A549 (cell line): ENCODE data around the gene MAPKAP1. TPM values are rescaled to one million over a fixed set of nuclear protein-coding genes. Genes with fewer than 3 reads are reported as not detected.

Experiments
- ATAC-seq, 2 experiments: fragments of 200-7000 bp in 1 of 2; fragments of >200 bp in 1 of 2; cut with Nextera tagmentation in 1 of 2; cut with Tn5 transposase in 1 of 2; 3 replicates each; pipeline versions ENCODE4 v1.8.0 to v1.9.1; 2018 to 2020; ENCODE audit warnings: mild to moderate bottlenecking in 1 of 2, moderate library complexity in 1 of 2
- CTCF ChIA-PET: fragments of 300-600 bp; sonication (Branson Sonifier 250); formaldehyde crosslinking; extraction: SDS; loops from one replicate; lab custom pipeline; 2021; ENCODE audit warnings: antibody characterized with exemption, inconsistent platforms; lab: Yijun Ruan, JAX
- POLR2A ChIA-PET: fragments of 350-600 bp; formaldehyde crosslinking; extraction: SDS; loops from one replicate; lab custom pipeline; 2021; ENCODE audit warnings: antibody characterized with exemption, inconsistent platforms; lab: Yijun Ruan, JAX
- DNase-seq, 2 experiments: peaks; one replicate each; pipeline versions ENCODE4 v3.0.0 to v3.0.0-alpha.2; 2011 to 2016; ENCODE audit warnings: low read depth in 1 of 2, low spot score in 1 of 2
- FAIRE-seq: peaks from 2 replicates; lab custom pipeline; 2011; peaks lifted over from hg19 to GRCh38; lab: Jason Lieb, UNC
- H3K27ac ChIP-seq, 2 experiments: fragments of >200 bp; sonication (Bioruptor Twin); formaldehyde crosslinking; 3 replicates each; pipeline ENCODE4 v1.5.1; 2016 to 2017
- H3K4me1 ChIP-seq: fragments of >200 bp; sonication (Bioruptor Twin); formaldehyde crosslinking; 3 replicates; pipeline ENCODE4 v1.6.1; 2016
- H3K4me2 ChIP-seq: fragments of >200 bp; sonication (Bioruptor Twin); formaldehyde crosslinking; 3 replicates; pipeline ENCODE4 v1.6.1; 2016
- H3K4me3 ChIP-seq: fragments of >200 bp; sonication (Bioruptor Twin); formaldehyde crosslinking; 3 replicates; pipeline ENCODE4 v1.5.1; 2016
- H3K9me3 ChIP-seq: fragments of >200 bp; sonication (Bioruptor Twin); formaldehyde crosslinking; 3 replicates; pipeline ENCODE4 v1.6.1; 2016
- ATOH8 ChIP-seq: fragments of 250-450 bp; sonication (Bioruptor Pico); IDR thresholded peaks from 2 replicates; pipeline ENCODE4 v1.5.0; 2020; ENCODE audit warnings: low read depth, mild to moderate bottlenecking, moderate library complexity
- CBX8 ChIP-seq: fragments of 200-600 bp; sonication (generic); IDR thresholded peaks from 2 replicates; pipeline ENCODE4 v1.6.1; 2016
- CEBPB ChIP-seq, 2 experiments: fragments of >200 bp in 1 of 2; sonication (Bioruptor Twin) in 1 of 2; formaldehyde crosslinking in 1 of 2; IDR thresholded peaks; 2 replicates each; pipeline ENCODE4 v1.6.1; 2012 to 2016
- CTCF ChIP-seq: fragments of >200 bp; sonication (Bioruptor Twin); formaldehyde crosslinking; IDR thresholded peaks from 3 replicates; pipeline ENCODE4 v1.5.1; 2016
- E2F6 ChIP-seq: IDR thresholded peaks from 2 replicates; pipeline ENCODE4 v1.6.1; 2012; ENCODE audit warnings: low read depth, borderline replicate concordance
- EHF ChIP-seq: fragments of 250-450 bp; sonication (Bioruptor Pico); IDR thresholded peaks from 2 replicates; pipeline ENCODE4 v1.5.0; 2020; ENCODE audit warnings: mild to moderate bottlenecking
- FOSB ChIP-seq: fragments of 250-450 bp; sonication (Bioruptor Pico); IDR thresholded peaks from 2 replicates; pipeline ENCODE4 v1.5.0; 2020; ENCODE audit warnings: mild to moderate bottlenecking, moderate library complexity
- FOSL2 ChIP-seq, 2 experiments: fragments of 450-650 bp in 1 of 2; fragments of >200 bp in 1 of 2; sonication (Bioruptor Twin) in 1 of 2; formaldehyde crosslinking; IDR thresholded peaks; 2 replicates each; pipeline versions ENCODE4 v1.5.0 to v1.6.1; 2016 to 2020; ENCODE audit warnings: mild to moderate bottlenecking in 1 of 2, moderate library complexity in 1 of 2
- FOXS1 ChIP-seq: fragments of 250-450 bp; sonication (Bioruptor Pico); IDR thresholded peaks from 2 replicates; pipeline ENCODE4 v1.5.0; 2020; ENCODE audit warnings: mild to moderate bottlenecking, moderate library complexity
- GATA3 ChIP-seq: IDR thresholded peaks from 2 replicates; pipeline ENCODE4 v1.6.1; 2012; ENCODE audit warnings: borderline replicate concordance
- HMGXB4 ChIP-seq: fragments of 250-450 bp; sonication (Bioruptor Pico); IDR thresholded peaks from 2 replicates; pipeline ENCODE4 v1.5.0; 2021; ENCODE audit warnings: mild to moderate bottlenecking, moderate library complexity, borderline replicate concordance
- HOXA7 ChIP-seq: fragments of 250-450 bp; sonication (Bioruptor Pico); IDR thresholded peaks from 2 replicates; pipeline ENCODE4 v1.5.0; 2020; ENCODE audit warnings: mild to moderate bottlenecking, moderate library complexity
- HOXB5 ChIP-seq: fragments of 250-450 bp; sonication (Bioruptor Pico); IDR thresholded peaks from 2 replicates; pipeline ENCODE4 v1.5.0; 2020; ENCODE audit warnings: mild to moderate bottlenecking, moderate library complexity
- JUNB ChIP-seq: fragments of >200 bp; sonication (Bioruptor Twin); formaldehyde crosslinking; IDR thresholded peaks from 2 replicates; pipeline ENCODE4 v1.6.1; 2016
- KDM1A ChIP-seq: fragments of 200-600 bp; sonication (generic); IDR thresholded peaks from 2 replicates; pipeline ENCODE4 v1.6.1; 2016; ENCODE audit warnings: low read depth, mild to moderate bottlenecking
- MAX ChIP-seq: IDR thresholded peaks from 2 replicates; pipeline ENCODE4 v1.6.1; 2012
- MAZ ChIP-seq: fragments of 150-350 bp; IDR thresholded peaks from 2 replicates; pipeline ENCODE4 v1.6.1; 2014; ENCODE audit warnings: antibody characterized with exemption, low read depth, low read length, borderline replicate concordance
- MYC ChIP-seq: IDR thresholded peaks from 2 replicates; pipeline ENCODE4 v1.6.1; 2012; ENCODE audit warnings: mild to moderate bottlenecking, inconsistent platforms, low read length, improper control_type of control experiment, borderline replicate concordance
- NFE2L2 ChIP-seq: fragments of 150-350 bp; conservative IDR thresholded peaks from 2 replicates; pipeline ENCODE4 v1.6.1; 2014; ENCODE audit warnings: low read length
- RARB ChIP-seq: fragments of 250-450 bp; sonication (Bioruptor Pico); IDR thresholded peaks from 2 replicates; pipeline ENCODE4 v1.8.0; 2021; ENCODE audit warnings: mild to moderate bottlenecking, moderate library complexity
- RFX5 ChIP-seq: fragments of 450-650 bp; IDR thresholded peaks from 2 replicates; pipeline ENCODE4 v1.7.1; 2014; ENCODE audit warnings: antibody characterized with exemption, mild to moderate bottlenecking, moderate library complexity
- RNF2 ChIP-seq: fragments of 200-600 bp; sonication (generic); IDR thresholded peaks from 2 replicates; pipeline ENCODE4 v1.6.1; 2016; ENCODE audit warnings: low read depth, mild to moderate bottlenecking, antibody characterized with exemption, moderate library complexity, borderline replicate concordance
- TFCP2L1 ChIP-seq: fragments of 250-450 bp; sonication (Bioruptor Pico); IDR thresholded peaks from 2 replicates; pipeline ENCODE4 v1.5.0; 2021; ENCODE audit warnings: mild to moderate bottlenecking
- TP53 ChIP-seq: fragments of 250-450 bp; sonication (Bioruptor Pico); IDR thresholded peaks from 2 replicates; pipeline ENCODE4 v1.5.0; 2021; ENCODE audit warnings: mild to moderate bottlenecking, moderate library complexity
- ZC3H11A ChIP-seq: fragments of 450-650 bp; IDR thresholded peaks from 2 replicates; pipeline ENCODE4 v1.6.1; 2014; ENCODE audit warnings: antibody characterized with exemption, mild to moderate bottlenecking
- ZFP36 ChIP-seq: fragments of 450-650 bp; IDR thresholded peaks from 2 replicates; pipeline ENCODE4 v1.6.1; 2014; ENCODE audit warnings: borderline replicate concordance; ENCODE audit not compliant: partially characterized antibody
- ZNF302 ChIP-seq: fragments of 250-450 bp; sonication (Bioruptor Pico); IDR thresholded peaks from 2 replicates; pipeline ENCODE4 v1.9.0; 2021; ENCODE audit warnings: inconsistent platforms, mild to moderate bottlenecking, moderate library complexity
- WGBS: methylation state at CpG from one replicate; pipeline ENCODE4 v1.1.6; 2017; ENCODE audit errors: missing lambda C conversion rate; 5-methylcytosine and 5-hydroxymethylcytosine counted together
- polyA plus RNA-seq, 4 experiments: library from polyadenylated mRNA; depleted of rRNA in 3 of 4; stranded (reverse); fragments of >200 nt; fragmentation: RNase III in 1 of 4; extraction: RNeasy Plus Mini Kit Qiagen cat#74134 plus additional on column Dnase treatment in 1 of 4; gene quantifications; 2 replicates in 3 of 4; 3 replicates in 1 of 4; pipeline ENCODE4 v1.2.3, GENCODE V29; 2011 to 2017

Gene MAPKAP1
- polyA plus RNA-seq, 2 of the 4 experiments (the other 2 are of a cell fraction): 49.9 to 119 TPM

GRCh38 chr9:125679597-125680189, 27.3 kb downstream of the MAPKAP1 start:
- Histone ChIP-seq H3K27ac (no peak overlapping the region), H3K4me1 (peaks cover 35% of the 10 kb centered on the region), H3K9me3 (no peaks in the 10 kb centered on the region), H3K4me2 (no peak overlapping the region), H3K4me3 (no peak overlapping the region)
- no peak for ATAC-seq
- TF ChIP-seq FOSB (CRISPR knock-in tag) (no peak), HOXB5 (CRISPR knock-in tag) (no peak), CTCF (no peak), FOXS1 (CRISPR knock-in tag) (no peak), HOXA7 (CRISPR knock-in tag) (no peak), TP53 (CRISPR knock-in tag) (no peak), EHF (no peak), RARB (CRISPR knock-in tag) (no peak)
- WGBS: 88% methylated on average over 8 of the region's 8 CpGs
- CTCF ChIA-PET: no interaction called here
- no peak for DNase-seq
- POLR2A ChIA-PET: no interaction called here
- FAIRE-seq: no peak

GRCh38 chr9:125674981-125675973, 31.7 kb downstream of the MAPKAP1 start:
- 41% methylated on average over 3 of the region's 3 CpGs for WGBS
- peak; percentile 92 to 95; a peak in 5 of 6 replicates for ATAC-seq
- CTCF ChIA-PET: interaction anchor here (1.3 kb wide), 1 partner anchor 27 kb away, joined by 3 read pairs; no protein-coding TSS in a partner anchor
- no peak for TF ChIP-seq ZFP36
- TF ChIP-seq ZNF302 (CRISPR knock-in tag): no peak
- TF ChIP-seq GATA3: peak; percentile 60; the same call in 1 of the 2 replicates
- TF ChIP-seq CEBPB (IDR thresholded peaks at IDR 0.05): no peak
- TF ChIP-seq RNF2: no peak
- TF ChIP-seq TFCP2L1: no peak
- peak; percentile 61 for TF ChIP-seq JUNB
- TF ChIP-seq HMGXB4: no peak
- TF ChIP-seq HOXA7 (CRISPR knock-in tag): no peak
- no peak for TF ChIP-seq MAX
- peak; percentile 59 for TF ChIP-seq FOSL2 (IDR thresholded peaks at IDR 0.05)
- TF ChIP-seq FOSL2 (CRISPR knock-in tag; IDR thresholded peaks at IDR 0.05): peak; percentile 82
- no peak for TF ChIP-seq CBX8
- TF ChIP-seq ZC3H11A: no peak
- TF ChIP-seq CTCF: no peak
- no peak for TF ChIP-seq KDM1A
- TF ChIP-seq TP53 (CRISPR knock-in tag): no peak
- TF ChIP-seq MAZ: no peak
- no peak for TF ChIP-seq MYC
- TF ChIP-seq ATOH8 (CRISPR knock-in tag): no peak
- TF ChIP-seq RFX5: no peak
- TF ChIP-seq HOXB5 (CRISPR knock-in tag): no peak
- no peak for TF ChIP-seq E2F6
- TF ChIP-seq NFE2L2: no peak

More at GRCh38 chr9:125674981-125675973, 31.7 kb downstream of the MAPKAP1 start:
- peak overlapping the region; percentile 51 to 69 for H3K27ac ChIP-seq
- no peaks in the 10 kb centered on the region for H3K9me3 ChIP-seq
- DNase-seq (peak; percentile 53 to 72), FAIRE-seq (peak; percentile 70)
- no peak overlapping the region for H3K4me3 ChIP-seq
- H3K4me1 ChIP-seq: peaks cover 32% of the 10 kb centered on the region
- POLR2A ChIA-PET: interaction anchor here (1.1 kb wide), 1 partner anchor 32 kb away, joined by 6 read pairs; the partner anchor contains the start of gene MAPKAP1
- peak overlapping the region; percentile 65 for H3K4me2 ChIP-seq
